A673 (cell line): ENCODE data around the gene CHD9. TPM values are rescaled to one million over a fixed set of nuclear protein-coding genes. Genes with fewer than 3 reads are reported as not detected.
"Not testable (repeated sequence)": the region's sequence is repeated elsewhere in the genome, so short reads cannot be mapped to it uniquely, and the experiment has no call there.

Experiments used
- BruUV-seq: library from RNA; stranded (reverse); fragments of 400-500 nt; replicated peaks from 2 replicates; lab custom pipeline; 2021; lab: Mats Ljungman, UMichigan
- CTCF ChIA-PET: fragments of 300-600 bp; sonication (Branson Sonifier 250); formaldehyde crosslinking; loops from one replicate; lab custom pipeline; 2022; ENCODE audit warnings: antibody characterized with exemption; lab: Charles Lee
- POLR2A ChIA-PET: fragments of 300-600 bp; sonication (Branson Sonifier 250); formaldehyde crosslinking; loops from one replicate; lab custom pipeline; 2022; ENCODE audit warnings: antibody characterized with exemption; ENCODE audit not compliant: low non-redundant PET; lab: Charles Lee
- DNase-seq: peaks from one replicate; pipeline ENCODE4 v3.0.0-alpha.2; 2015; ENCODE audit warnings: low spot score
- H3K27ac ChIP-seq: fragments of 200-600 bp; sonication (generic); 2 replicates; pipeline ENCODE4 v1.5.1; 2016; ENCODE audit warnings: mixed run types, low read depth, mild to moderate bottlenecking, mixed read lengths, antibody characterized with exemption, low read length; ENCODE audit not compliant: poor library complexity, severe bottlenecking
- H3K27me3 ChIP-seq: fragments of 200-600 bp; sonication (generic); replicated peaks from 2 replicates; pipeline ENCODE4 v1.6.1; 2017; ENCODE audit warnings: mixed run types, low read depth, mild to moderate bottlenecking, mixed read lengths, antibody characterized with exemption, low read length; ENCODE audit not compliant: insufficient read depth, poor library complexity
- H3K36me3 ChIP-seq: fragments of 200-600 bp; sonication (generic); 2 replicates; pipeline ENCODE4 v1.6.1; 2016; ENCODE audit warnings: mixed run types, mild to moderate bottlenecking, mixed read lengths, antibody characterized with exemption, low read length; ENCODE audit not compliant: insufficient read depth, poor library complexity, severe bottlenecking
- H3K4me1 ChIP-seq: fragments of 200-600 bp; sonication (generic); 2 replicates; pipeline ENCODE4 v1.6.1; 2017; ENCODE audit warnings: mixed run types, mild to moderate bottlenecking, mixed read lengths, antibody characterized with exemption, low read length; ENCODE audit not compliant: insufficient read depth, poor library complexity, severe bottlenecking
- H3K4me3 ChIP-seq: fragments of 200-600 bp; sonication (generic); 2 replicates; pipeline ENCODE4 v1.5.1; 2016; ENCODE audit warnings: low read depth, mixed run types, mild to moderate bottlenecking, mixed read lengths, low read length; ENCODE audit not compliant: poor library complexity, severe bottlenecking
- H3K9me3 ChIP-seq: fragments of 200-600 bp; sonication (generic); 2 replicates; pipeline ENCODE4 v1.6.1; 2016; ENCODE audit warnings: mixed run types, low read depth, mild to moderate bottlenecking, mixed read lengths, antibody characterized with exemption, low read length; ENCODE audit not compliant: poor library complexity, severe bottlenecking
- CTCF ChIP-seq: fragments of 300-800, 200-600 bp; sonication (generic); conservative IDR thresholded peaks from 2 replicates; pipeline ENCODE4 v1.5.1; 2017; ENCODE audit warnings: low read depth, mild to moderate bottlenecking, antibody characterized with exemption, low read length, moderate library complexity, mixed read lengths
- EZH2 ChIP-seq: fragments of 200-600 bp; sonication (generic); IDR thresholded peaks from 2 replicates; pipeline ENCODE4 v1.6.1; 2017; ENCODE audit warnings: borderline replicate concordance, low read depth, mild to moderate bottlenecking, mixed read lengths, antibody characterized with exemption, low read length; ENCODE audit not compliant: poor library complexity, severe bottlenecking
- intact Hi-C: fragments of 100-400 bp; cut with micrococcal nuclease; formaldehyde crosslinking; loops from one replicate; pipeline ENCODE4 v1.10.0; 2022; ENCODE audit not compliant: unreplicated experiment
- total RNA-seq: library from RNA; stranded (reverse); gene quantifications from 2 replicates; pipeline ENCODE4 v1.2.3, GENCODE V29; 2021

CHD9 gene
- total RNA-seq, 1 experiment from 2014 or later: 76.8 TPM

- POLR2A ChIA-PET: no interaction called here
- no TSS peak for BruUV-seq
Measured at GRCh38 chr16:53183442-53183841, 128.7 kb downstream of the CHD9 start.

GRCh38 chr16:53185741-53186140 lies 130.9 kb downstream of the CHD9 start:
- POLR2A ChIA-PET, CTCF ChIA-PET, intact Hi-C loops, H3K27ac ChIP-seq, BruUV-seq, H3K27me3 ChIP-seq, H3K4me3 ChIP-seq, DNase-seq, H3K36me3 ChIP-seq, H3K4me1 ChIP-seq: not testable (repeated sequence)
- peaks cover 25% of the 10 kb centered on the region for H3K9me3 ChIP-seq

More at GRCh38 chr16:53183442-53183841, 128.7 kb downstream of the CHD9 start:
- TF ChIP-seq CTCF: no peak
- no peak for TF ChIP-seq EZH2
- Histone ChIP-seq H3K36me3 (no peaks in the 10 kb centered on the region), H3K27me3 (no peaks in the 10 kb centered on the region), H3K4me3 (no peak overlapping the region), H3K4me1 (no peaks in the 10 kb centered on the region), H3K9me3 (peaks cover 25% of the 10 kb centered on the region), H3K27ac (no peak overlapping the region)
- CTCF ChIA-PET: no interaction called here
- intact Hi-C loops: no loop called here
- no peak for DNase-seq

- H3K27ac ChIP-seq: no peak overlapping the region
- intact Hi-C loops: no loop called here
- DNase-seq: no peak
- H3K36me3 ChIP-seq: no peaks in the 10 kb centered on the region
- BruUV-seq: no TSS peak
- peaks cover 25% of the 10 kb centered on the region for H3K9me3 ChIP-seq
- H3K27me3 ChIP-seq: no peaks in the 10 kb centered on the region
- ChIA-PET CTCF (no interaction called here), POLR2A (no interaction called here)
- no peak overlapping the region for H3K4me3 ChIP-seq
- TF ChIP-seq CTCF (no peak), EZH2 (no peak)
- H3K4me1 ChIP-seq: no peaks in the 10 kb centered on the region
Measured at GRCh38 chr16:53187775-53188174, 133.0 kb downstream of the CHD9 start.

- intact Hi-C loops: no loop called here
- Histone ChIP-seq H3K4me3 (no peak overlapping the region), H3K9me3 (peaks cover 10% of the 10 kb centered on the region), H3K36me3 (no peaks in the 10 kb centered on the region), H3K4me1 (no peaks in the 10 kb centered on the region), H3K27ac (no peak overlapping the region), H3K27me3 (no peaks in the 10 kb centered on the region)
- no TSS peak for BruUV-seq
- ChIA-PET POLR2A (no interaction called here), CTCF (no interaction called here)
- TF ChIP-seq EZH2 (no peak), CTCF (no peak)
- DNase-seq: no peak
Measured at GRCh38 chr16:53191413-53191812, 136.6 kb downstream of the CHD9 start.
